ENCODE results near the gene CTNND2. TPM values are rescaled to one million over a fixed set of nuclear protein-coding genes. Genes with fewer than 3 reads are reported as not detected.

The CTNND2 gene
- total and polyA plus RNA-seq, 10 of the 15 experiments (the other 5 are each of a cell fraction or from before 2014, with no cell fraction given): 0.02 to 0.16 (median 0.04) TPM; not detected in 7

DNA sequence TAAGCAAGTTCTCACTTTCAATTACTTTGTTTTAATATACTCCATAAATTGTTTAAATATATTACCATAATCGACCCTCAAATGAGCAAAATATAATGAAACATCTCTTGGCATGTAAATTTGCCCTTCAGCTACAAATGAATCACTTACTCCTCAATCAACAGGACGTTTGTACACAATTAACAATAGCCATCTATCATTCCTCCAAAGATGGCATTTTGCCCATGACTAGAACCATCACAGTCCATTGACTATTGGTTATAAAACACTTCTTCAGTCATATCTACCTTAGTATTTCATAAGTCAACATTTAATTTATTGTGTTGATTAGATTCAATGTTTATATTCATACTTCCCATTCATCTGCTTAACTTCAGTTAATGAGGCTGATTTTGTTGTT, 127.2 kb downstream of the CTNND2 start (continued):
- TF ChIP-seq KLF5 (IDR thresholded peaks at IDR 0.05; ENCODE audit: partially characterized antibody) (no peak), NFYB (IDR thresholded peaks at IDR 0.05; ENCODE audit: insufficient read depth, low read depth, low read length) (no peak), NRF1 (conservative IDR thresholded peaks at IDR 0.05; ENCODE audit: low read depth, low read length) (no peak), ZNF622 (IDR thresholded peaks at IDR 0.05) (no peak), NR2C2 (IDR thresholded peaks at IDR 0.05; ENCODE audit: borderline replicate concordance, control insufficient read depth, insufficient read length, low read depth) (no peak), SUZ12 (IDR thresholded peaks at IDR 0.05; ENCODE audit: unreplicated experiment) (no peak), NR2F1 (conservative IDR thresholded peaks at IDR 0.05) (no peak)
- TF ChIP-seq, protein P1, sequence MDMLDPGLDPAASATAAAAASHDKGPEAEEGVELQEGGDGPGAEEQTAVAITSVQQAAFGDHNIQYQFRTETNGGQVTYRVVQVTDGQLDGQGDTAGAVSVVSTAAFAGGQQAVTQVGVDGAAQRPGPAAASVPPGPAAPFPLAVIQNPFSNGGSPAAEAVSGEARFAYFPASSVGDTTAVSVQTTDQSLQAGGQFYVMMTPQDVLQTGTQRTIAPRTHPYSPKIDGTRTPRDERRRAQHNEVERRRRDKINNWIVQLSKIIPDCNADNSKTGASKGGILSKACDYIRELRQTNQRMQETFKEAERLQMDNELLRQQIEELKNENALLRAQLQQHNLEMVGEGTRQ (IDR thresholded peaks at IDR 0.05; ENCODE audit: borderline replicate concordance, low read depth, low read length): no peak

DNA sequence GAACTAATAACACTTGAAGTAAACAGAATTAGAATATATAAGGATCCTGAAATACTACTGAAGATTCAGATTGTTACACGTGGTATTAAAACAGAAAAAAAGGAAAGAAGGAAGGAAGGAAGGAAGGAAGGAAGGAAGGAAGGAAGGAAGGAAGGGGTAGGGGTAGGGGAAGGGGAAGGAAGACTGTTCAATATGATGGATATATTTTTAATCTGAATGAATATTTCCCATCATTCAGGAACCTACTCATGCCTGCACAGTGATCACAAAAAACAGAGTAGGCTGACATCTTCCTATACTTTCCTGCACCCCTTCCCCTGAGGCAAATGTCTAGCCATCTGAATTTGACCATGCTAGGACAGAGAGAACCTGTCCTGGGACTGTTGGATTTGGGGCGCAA, 133.9 kb downstream of the CTNND2 start:
- POLR2A ChIA-PET: no interaction called here
- ATAC-seq (no peak), FAIRE-seq (no peak), DNase-seq (ENCODE audit: low read depth, low spot score) (no peak)
- Histone ChIP-seq H3K9ac (ENCODE audit: control insufficient read depth, insufficient read depth, low read length) (no peak overlapping the region), H3K4me1 (ENCODE audit: control insufficient read depth, insufficient read depth, low read length) (no peaks in the 10 kb centered on the region), H3K79me2 (ENCODE audit: control insufficient read depth, insufficient read depth, low read length) (no peaks in the 10 kb centered on the region), H3K4me2 (ENCODE audit: control insufficient read depth, insufficient read depth) (no peak overlapping the region), H3K27me3 (replicated peaks in 1 of 2; ENCODE audit: control insufficient read depth in 2 of 2, insufficient read depth in 2 of 2, low read length in 1 of 2) (no peaks in the 10 kb centered on the region), H3K9me3 (replicated peaks; ENCODE audit: control insufficient read depth, insufficient read depth, low read length) (no peaks in the 10 kb centered on the region), H3K27ac (ENCODE audit: control insufficient read depth, insufficient read depth) (no peak overlapping the region), H3K4me3 (no peak overlapping the region), H4K20me1 (ENCODE audit: control insufficient read depth, insufficient read depth) (no peaks in the 10 kb centered on the region), H3K36me3 (ENCODE audit: control insufficient read depth in 2 of 2, insufficient read depth in 2 of 2, low read length in 1 of 2) (no peaks in the 10 kb centered on the region), H2AFZ (ENCODE audit: control insufficient read depth, low read depth, low read length) (no peak overlapping the region)
- SMC1A ChIA-PET (ENCODE audit: uncharacterized antibody, unreplicated experiment): no interaction called here
- intact Hi-C loops (cut with micrococcal nuclease; ENCODE audit: unreplicated experiment) (no loop called here), in situ Hi-C loops (cut with MboI) (no loop called here)
- RAD21 ChIA-PET (ENCODE audit: unreplicated experiment): no interaction called here
- CTCF ChIA-PET: no interaction called here
- 12% methylated on average over 2 of the region's 2 CpGs for WGBS (ENCODE audit: insufficient coverage, insufficient replicate concordance, low lambda C conversion rate, missing lambda C conversion rate)
- BruUV-seq (replicated peaks): no TSS peak
- TF ChIP-seq, protein P2, sequence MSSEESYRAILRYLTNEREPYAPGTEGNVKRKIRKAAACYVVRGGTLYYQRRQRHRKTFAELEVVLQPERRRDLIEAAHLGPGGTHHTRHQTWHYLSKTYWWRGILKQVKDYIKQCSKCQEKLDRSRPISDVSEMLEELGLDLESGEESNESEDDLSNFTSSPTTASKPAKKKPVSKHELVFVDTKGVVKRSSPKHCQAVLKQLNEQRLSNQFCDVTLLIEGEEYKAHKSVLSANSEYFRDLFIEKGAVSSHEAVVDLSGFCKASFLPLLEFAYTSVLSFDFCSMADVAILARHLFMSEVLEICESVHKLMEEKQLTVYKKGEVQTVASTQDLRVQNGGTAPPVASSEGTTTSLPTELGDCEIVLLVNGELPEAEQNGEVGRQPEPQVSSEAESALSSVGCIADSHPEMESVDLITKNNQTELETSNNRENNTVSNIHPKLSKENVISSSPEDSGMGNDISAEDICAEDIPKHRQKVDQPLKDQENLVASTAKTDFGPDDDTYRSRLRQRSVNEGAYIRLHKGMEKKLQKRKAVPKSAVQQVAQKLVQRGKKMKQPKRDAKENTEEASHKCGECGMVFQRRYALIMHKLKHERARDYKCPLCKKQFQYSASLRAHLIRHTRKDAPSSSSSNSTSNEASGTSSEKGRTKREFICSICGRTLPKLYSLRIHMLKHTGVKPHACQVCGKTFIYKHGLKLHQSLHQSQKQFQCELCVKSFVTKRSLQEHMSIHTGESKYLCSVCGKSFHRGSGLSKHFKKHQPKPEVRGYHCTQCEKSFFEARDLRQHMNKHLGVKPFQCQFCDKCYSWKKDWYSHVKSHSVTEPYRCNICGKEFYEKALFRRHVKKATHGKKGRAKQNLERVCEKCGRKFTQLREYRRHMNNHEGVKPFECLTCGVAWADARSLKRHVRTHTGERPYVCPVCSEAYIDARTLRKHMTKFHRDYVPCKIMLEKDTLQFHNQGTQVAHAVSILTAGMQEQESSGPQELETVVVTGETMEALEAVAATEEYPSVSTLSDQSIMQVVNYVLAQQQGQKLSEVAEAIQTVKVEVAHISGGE (CRISPR knock-in tag; IDR thresholded peaks at IDR 0.05): no peak
- no peak for TF ChIP-seq ZNF217 (IDR thresholded peaks at IDR 0.05)
- TF ChIP-seq CREB1 (IDR thresholded peaks at IDR 0.05; ENCODE audit: low read depth): no peak
- TF ChIP-seq YY1 (IDR thresholded peaks at IDR 0.05; ENCODE audit: low read depth, low read length): no peak
- TF ChIP-seq ESRRA (IDR thresholded peaks at IDR 0.05; ENCODE audit: low read length): no peak
- TF ChIP-seq POU2F2 (IDR thresholded peaks at IDR 0.05; ENCODE audit: borderline replicate concordance, low read depth, low read length): no peak
- no peak for TF ChIP-seq NR2F1 (conservative IDR thresholded peaks at IDR 0.05)
- no peak for TF ChIP-seq ATF7 (IDR thresholded peaks at IDR 0.05; ENCODE audit: low read depth)
- TF ChIP-seq NFIC (IDR thresholded peaks at IDR 0.05; ENCODE audit: low read depth, low read length): no peak
- no peak for TF ChIP-seq JUNB (IDR thresholded peaks at IDR 0.05)
- TF ChIP-seq RAD21 (IDR thresholded peaks at IDR 0.05; ENCODE audit: insufficient read depth, low read depth, low read length): no peak
- no peak for TF ChIP-seq KLF5 (IDR thresholded peaks at IDR 0.05; ENCODE audit: partially characterized antibody)
- TF ChIP-seq NBN (IDR thresholded peaks at IDR 0.05): no peak

Data from GM12878 (cell line).